ENCODE data around the gene SH3GL2. TPM values are rescaled to one million over a fixed set of nuclear protein-coding genes. Genes with fewer than 3 reads are reported as not detected.

SH3GL2 gene
- total RNA-seq, 2 experiments from 2014 or later, result not detected

GRCh38 chr9:17776735-17777134 is 197.9 kb downstream of the SH3GL2 start:
- no peaks in the 10 kb centered on the region for H3K9me3 Mint-ChIP-seq
- no peaks in the 10 kb centered on the region for H3K27me3 Mint-ChIP-seq (ENCODE audit: low read depth)
- no peak for DNase-seq
- intact Hi-C loops (cut with micrococcal nuclease), result no loop called here
- H3K4me3 Mint-ChIP-seq, result no peak overlapping the region
- H3K4me1 Mint-ChIP-seq (ENCODE audit: low read depth), result no peaks in the 10 kb centered on the region
- H3K36me3 Mint-ChIP-seq (ENCODE audit: low read depth), result no peaks in the 10 kb centered on the region
- CTCF ChIA-PET, result no interaction called here
- no peak overlapping the region for H3K27ac Mint-ChIP-seq

- H3K9me3 Mint-ChIP-seq, result no peaks in the 10 kb centered on the region
- CTCF ChIA-PET, result no interaction called here
- no peaks in the 10 kb centered on the region for H3K4me1 Mint-ChIP-seq (ENCODE audit: low read depth)
- no peak overlapping the region for H3K27ac Mint-ChIP-seq
- intact Hi-C loops (cut with micrococcal nuclease), result no loop called here
- no peaks in the 10 kb centered on the region for H3K27me3 Mint-ChIP-seq (ENCODE audit: low read depth)
- no peak for DNase-seq
- H3K36me3 Mint-ChIP-seq (ENCODE audit: low read depth), result no peaks in the 10 kb centered on the region
- no peak overlapping the region for H3K4me3 Mint-ChIP-seq
These were observed 198.6 kb downstream of the SH3GL2 start for GRCh38 chr9:17777465-17777864.

- no peak for DNase-seq
These were observed 203.7 kb downstream of the SH3GL2 start for GRCh38 chr9:17782430-17783149.

DNA sequence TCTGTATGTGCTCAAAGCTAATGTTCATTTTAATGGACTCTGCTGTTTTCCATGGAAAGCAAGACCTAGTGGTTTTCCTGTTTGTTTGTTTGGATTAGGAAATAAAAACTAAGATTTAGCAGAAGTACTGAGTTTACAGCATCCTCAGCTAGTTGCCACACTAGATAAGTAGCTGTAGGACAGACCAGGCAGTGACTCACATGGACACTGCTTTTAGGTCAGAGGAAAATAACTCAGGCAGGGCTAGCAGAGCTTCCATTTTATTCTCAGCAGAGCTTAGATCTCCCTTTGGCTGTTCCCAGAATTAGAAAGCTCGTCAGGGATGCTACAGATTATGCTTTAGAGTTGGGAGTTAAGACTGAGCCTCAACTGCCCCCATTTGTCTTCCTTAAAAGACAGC is 204.4 kb downstream of the SH3GL2 start:
- H3K9me3 Mint-ChIP-seq, result no peaks in the 10 kb centered on the region
- CTCF ChIA-PET, result no interaction called here

More at GRCh38 chr9:17782430-17783149, 203.7 kb downstream of the SH3GL2 start:
- CTCF ChIA-PET, result no interaction called here
- Mint-ChIP-seq H3K9me3 (no peaks in the 10 kb centered on the region), H3K36me3 (ENCODE audit: low read depth) (no peaks in the 10 kb centered on the region), H3K27ac (no peak overlapping the region), H3K4me1 (ENCODE audit: low read depth) (no peaks in the 10 kb centered on the region), H3K27me3 (ENCODE audit: low read depth) (no peaks in the 10 kb centered on the region), H3K4me3 (no peak overlapping the region)
- intact Hi-C loops (cut with micrococcal nuclease), result no loop called here

GRCh38 chr9:17789316-17789715 is 210.4 kb downstream of the SH3GL2 start:
- CTCF ChIA-PET, result no interaction called here
- Mint-ChIP-seq H3K9me3 (peaks cover 1% of the 10 kb centered on the region), H3K36me3 (ENCODE audit: low read depth) (no peaks in the 10 kb centered on the region), H3K4me3 (no peak overlapping the region), H3K27ac (no peak overlapping the region), H3K4me1 (ENCODE audit: low read depth) (no peaks in the 10 kb centered on the region), H3K27me3 (ENCODE audit: low read depth) (no peaks in the 10 kb centered on the region)
- DNase-seq, result no peak
- intact Hi-C loops (cut with micrococcal nuclease), result no loop called here

More for the DNA sequence above, 204.4 kb downstream of the SH3GL2 start:
- Mint-ChIP-seq H3K36me3 (ENCODE audit: low read depth) (no peaks in the 10 kb centered on the region), H3K4me1 (ENCODE audit: low read depth) (no peaks in the 10 kb centered on the region), H3K4me3 (no peak overlapping the region), H3K27me3 (ENCODE audit: low read depth) (no peaks in the 10 kb centered on the region), H3K27ac (no peak overlapping the region)
- intact Hi-C loops (cut with micrococcal nuclease), result no loop called here
- no peak for DNase-seq

GRCh38 chr9:17793713-17794622 is 215.1 kb downstream of the SH3GL2 start:
- DNase-seq, result no peak
- Mint-ChIP-seq H3K9me3 (peaks cover 1% of the 10 kb centered on the region), H3K36me3 (ENCODE audit: low read depth) (no peaks in the 10 kb centered on the region), H3K4me1 (ENCODE audit: low read depth) (no peaks in the 10 kb centered on the region), H3K27ac (no peak overlapping the region), H3K27me3 (ENCODE audit: low read depth) (no peaks in the 10 kb centered on the region), H3K4me3 (no peak overlapping the region)
- CTCF ChIA-PET, result interaction anchor here (1.5 kb wide), 1 partner anchor 17 kb away, joined by 3 read pairs; no protein-coding TSS in a partner anchor
- intact Hi-C loops (cut with micrococcal nuclease), result no loop called here

GRCh38 chr9:17795744-17796143 is 216.9 kb downstream of the SH3GL2 start:
- DNase-seq, result no peak
- intact Hi-C loops (cut with micrococcal nuclease), result no loop called here
- Mint-ChIP-seq H3K4me3 (no peak overlapping the region), H3K27ac (no peak overlapping the region), H3K27me3 (ENCODE audit: low read depth) (no peaks in the 10 kb centered on the region), H3K4me1 (ENCODE audit: low read depth) (no peaks in the 10 kb centered on the region), H3K36me3 (ENCODE audit: low read depth) (no peaks in the 10 kb centered on the region), H3K9me3 (peaks cover 2% of the 10 kb centered on the region)
- CTCF ChIA-PET, result no interaction called here

DNA sequence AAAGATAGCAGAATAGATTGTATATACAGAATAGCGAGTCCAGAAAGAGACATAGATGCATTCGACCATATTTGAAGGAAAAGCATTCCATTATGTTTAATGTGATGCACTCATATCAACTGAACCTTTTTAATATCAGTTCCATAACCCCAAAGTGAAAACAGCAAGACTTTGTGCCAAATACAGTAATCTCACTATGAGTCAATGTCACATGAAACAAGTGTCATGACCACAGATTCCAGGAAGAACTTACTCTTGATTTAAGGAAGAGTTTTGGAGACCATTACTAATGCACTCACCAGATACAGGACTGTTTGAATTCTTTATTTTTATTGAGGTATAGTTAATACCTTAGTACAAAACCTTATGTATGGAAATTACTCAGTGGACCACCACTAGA is 220.5 kb downstream of the SH3GL2 start:
- Mint-ChIP-seq H3K27ac (no peak overlapping the region), H3K9me3 (peaks cover 2% of the 10 kb centered on the region), H3K36me3 (ENCODE audit: low read depth) (no peaks in the 10 kb centered on the region), H3K4me1 (ENCODE audit: low read depth) (no peaks in the 10 kb centered on the region), H3K4me3 (no peak overlapping the region), H3K27me3 (ENCODE audit: low read depth) (no peaks in the 10 kb centered on the region)
- intact Hi-C loops (cut with micrococcal nuclease), result no loop called here
- DNase-seq, result no peak
- CTCF ChIA-PET, result no interaction called here

DNA sequence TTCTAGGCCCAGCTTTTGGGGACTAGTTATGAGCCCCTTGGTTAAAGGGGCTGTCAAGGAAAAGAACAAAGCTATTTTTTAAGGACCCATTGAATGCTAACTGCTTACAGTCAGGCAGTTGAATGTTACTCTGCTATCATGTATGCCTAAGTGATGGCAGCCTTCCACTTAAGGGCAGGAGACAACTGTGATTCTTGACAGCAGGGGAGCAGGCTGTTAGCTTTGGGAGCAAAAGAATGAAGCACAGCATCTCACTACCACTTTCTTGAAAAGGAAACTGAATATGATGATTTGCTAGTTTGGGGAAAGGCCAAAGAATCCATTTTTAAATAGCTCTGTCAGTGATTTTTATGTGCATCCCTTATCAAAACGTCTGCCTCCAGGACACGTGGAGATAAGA is 221.6 kb downstream of the SH3GL2 start:
- intact Hi-C loops (cut with micrococcal nuclease), result no loop called here
- Mint-ChIP-seq H3K9me3 (peaks cover 2% of the 10 kb centered on the region), H3K4me1 (ENCODE audit: low read depth) (no peaks in the 10 kb centered on the region), H3K27ac (no peak overlapping the region), H3K4me3 (no peak overlapping the region), H3K27me3 (ENCODE audit: low read depth) (no peaks in the 10 kb centered on the region), H3K36me3 (ENCODE audit: low read depth) (no peaks in the 10 kb centered on the region)
- no peak for DNase-seq
- CTCF ChIA-PET, result no interaction called here

GRCh38 chr9:17802249-17802857 is 223.5 kb downstream of the SH3GL2 start:
- intact Hi-C loops (cut with micrococcal nuclease), result loop anchor here (1.0 kb wide), 1 partner anchor 271 kb away; no protein-coding TSS in a partner anchor
- H3K36me3 Mint-ChIP-seq (ENCODE audit: low read depth), result no peaks in the 10 kb centered on the region
- H3K4me3 Mint-ChIP-seq, result no peak overlapping the region
- peaks cover 2% of the 10 kb centered on the region for H3K9me3 Mint-ChIP-seq
- CTCF ChIA-PET, result interaction anchor here (1.2 to 1.3 kb wide), 2 partner anchors 8 to 14 kb away, joined by 3 read pairs; no protein-coding TSS in a partner anchor
- H3K27ac Mint-ChIP-seq, result no peak overlapping the region
- no peak for DNase-seq
- no peaks in the 10 kb centered on the region for H3K4me1 Mint-ChIP-seq (ENCODE audit: low read depth)
- no peaks in the 10 kb centered on the region for H3K27me3 Mint-ChIP-seq (ENCODE audit: low read depth)

- peaks cover 5% of the 10 kb centered on the region for H3K27me3 Mint-ChIP-seq (ENCODE audit: low read depth)
- CTCF ChIA-PET, result no interaction called here
- H3K4me3 Mint-ChIP-seq, result no peak overlapping the region
- no peak for DNase-seq
- H3K36me3 Mint-ChIP-seq (ENCODE audit: low read depth), result no peaks in the 10 kb centered on the region
- intact Hi-C loops (cut with micrococcal nuclease), result no loop called here
- no peak overlapping the region for H3K27ac Mint-ChIP-seq
- H3K4me1 Mint-ChIP-seq (ENCODE audit: low read depth), result no peaks in the 10 kb centered on the region
- no peaks in the 10 kb centered on the region for H3K9me3 Mint-ChIP-seq
These were observed 228.9 kb downstream of the SH3GL2 start for GRCh38 chr9:17807613-17808282.

DNA sequence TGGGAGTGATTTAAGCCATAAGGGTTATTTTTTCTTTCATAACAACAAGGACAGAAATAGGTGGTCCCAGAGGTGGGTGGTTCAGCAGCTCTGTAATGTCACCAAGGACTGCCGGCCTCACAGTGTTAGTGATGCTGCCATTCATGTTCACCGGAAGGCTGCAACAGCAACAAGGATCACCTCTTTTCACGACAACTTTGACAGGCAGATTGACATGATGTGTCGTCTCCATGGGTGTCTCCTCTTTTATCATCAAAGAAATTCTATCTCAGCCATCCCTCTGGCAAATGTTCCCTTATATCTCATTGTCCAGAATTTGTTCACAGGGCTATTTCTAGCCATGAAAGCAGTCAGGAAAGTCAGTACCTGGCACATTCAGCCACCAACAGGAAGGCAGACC is 231.5 kb downstream of the SH3GL2 start:
- Mint-ChIP-seq H3K4me1 (ENCODE audit: low read depth) (no peaks in the 10 kb centered on the region), H3K9me3 (no peaks in the 10 kb centered on the region), H3K27ac (no peak overlapping the region), H3K36me3 (ENCODE audit: low read depth) (no peaks in the 10 kb centered on the region), H3K27me3 (ENCODE audit: low read depth) (peaks cover 5% of the 10 kb centered on the region), H3K4me3 (no peak overlapping the region)
- no peak for DNase-seq
- intact Hi-C loops (cut with micrococcal nuclease), result loop anchor here (2.0 kb wide), 1 partner anchor 1218 kb away; no protein-coding TSS in a partner anchor
- CTCF ChIA-PET, result interaction anchor here (0.8 to 2.9 kb wide), 6 partner anchors 9 to 403 kb away, joined by 3 to 9 read pairs (median 4); no protein-coding TSS in a partner anchor
